22Rv1 (cell line): ENCODE results near the gene DPM3.

Experiments used
- CTCF ChIP-seq: fragments of 450-650 bp; IDR thresholded peaks from 2 replicates; pipeline ENCODE4 v1.5.1; 2017; ENCODE audit warnings: mild to moderate bottlenecking
- ZFX ChIP-seq: fragments of 450-650 bp; IDR thresholded peaks from 2 replicates; pipeline ENCODE4 v1.6.1; 2017; ENCODE audit warnings: antibody characterized with exemption, borderline replicate concordance

DNA sequence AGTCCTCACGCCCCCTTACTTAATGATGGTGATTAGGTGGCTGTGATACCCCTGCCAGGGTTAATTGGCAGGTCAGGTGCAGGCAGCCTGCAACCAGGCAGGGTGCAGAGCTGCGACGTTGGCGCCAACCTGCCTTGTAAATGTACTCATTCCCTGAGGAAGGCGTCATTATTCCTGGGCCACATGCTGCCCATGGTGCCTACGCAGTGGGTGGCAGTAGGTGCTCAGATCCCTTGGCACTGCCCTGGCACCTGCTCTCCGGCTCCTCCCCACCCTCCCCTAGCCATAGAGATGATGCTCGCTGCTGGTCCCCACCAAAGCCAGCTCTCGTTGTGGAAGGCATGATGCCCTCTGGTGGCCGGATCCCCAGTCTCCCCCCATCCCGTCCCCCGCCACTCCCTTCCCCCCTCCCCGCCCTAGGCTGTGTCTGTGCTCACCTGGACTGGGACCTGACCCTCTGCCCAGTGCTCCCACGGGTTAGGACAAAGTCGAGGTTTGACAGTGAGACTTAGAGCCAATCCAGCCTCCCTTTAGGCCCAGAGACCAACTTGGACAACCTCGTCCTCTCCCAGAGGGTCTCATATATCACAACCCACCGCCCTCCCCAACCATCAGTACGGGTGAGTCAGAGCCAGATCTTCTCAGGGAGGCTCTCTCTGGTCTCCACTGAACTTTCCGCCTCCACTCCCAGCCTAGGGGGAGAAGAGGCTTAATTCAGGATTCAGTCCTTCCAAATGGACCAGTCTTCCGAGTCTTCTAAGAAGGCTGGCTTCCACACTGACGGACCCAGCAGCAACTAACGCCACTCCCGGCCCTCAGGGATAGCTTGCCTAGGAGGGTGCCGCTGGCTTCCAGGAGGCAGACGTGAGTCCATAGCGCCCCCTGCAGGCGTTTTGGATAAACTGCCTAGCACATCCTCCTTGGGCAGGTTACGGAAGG lies 27.1 kb upstream of the DPM3 start:
- TF ChIP-seq CTCF: peak; percentile 98
- no peak for TF ChIP-seq ZFX
